Panc1 (cell line): ENCODE results near the gene MARCKSL1. TPM values are rescaled to one million over a fixed set of nuclear protein-coding genes. Genes with fewer than 3 reads are reported as not detected.
"Not testable (repeated sequence)": the region's sequence is repeated elsewhere in the genome, so short reads cannot be mapped to it uniquely, and the experiment has no call there.

ENCODE experiments used
- ATAC-seq: fragments of 200-7000 bp; cut with Tn5 transposase; 2 replicates; pipeline ENCODE4 v1.9.1; 2020; ENCODE audit warnings: mild to moderate bottlenecking, moderate library complexity
- BruUV-seq: library from RNA; stranded (reverse); fragments of 400-500 nt; replicated peaks from 2 replicates; lab custom pipeline; 2021; lab: Mats Ljungman, UMichigan
- CTCF ChIA-PET: fragments of 300-600 bp; sonication (Branson Sonifier 250); formaldehyde crosslinking; loops from one replicate; lab custom pipeline; 2022; ENCODE audit warnings: antibody characterized with exemption; lab: Charles Lee
- POLR2A ChIA-PET: fragments of 300-600 bp; sonication (Branson Sonifier 250); formaldehyde crosslinking; loops from one replicate; lab custom pipeline; 2022; ENCODE audit warnings: antibody characterized with exemption; lab: Charles Lee
- DNase-seq: peaks from one replicate; pipeline ENCODE4 v3.0.0-alpha.2; 2010; ENCODE audit warnings: low read depth, low spot score
- H3K27ac ChIP-seq: 2 replicates; pipeline ENCODE4 v1.5.1; 2011; ENCODE audit warnings: mild to moderate bottlenecking, low read length, inconsistent platforms
- H3K27me3 ChIP-seq: fragments of 200-500 bp; sonication (Bioruptor generic); 2 replicates; pipeline ENCODE4 v1.6.0; 2014; ENCODE audit warnings: low read length, inconsistent platforms; ENCODE audit not compliant: control insufficient read depth, insufficient read depth
- H3K36me3 ChIP-seq: fragments of 200-500 bp; sonication (Bioruptor generic); 2 replicates; pipeline ENCODE4 v1.5.1; 2014; ENCODE audit warnings: inconsistent platforms, mild to moderate bottlenecking, low read length, moderate library complexity; ENCODE audit not compliant: control insufficient read depth, insufficient read depth
- H3K4me1 ChIP-seq: 2 replicates; pipeline ENCODE4 v1.5.1; 2011; ENCODE audit warnings: inconsistent platforms, mild to moderate bottlenecking, low read length, moderate library complexity; ENCODE audit not compliant: control insufficient read depth, insufficient read depth
- H3K4me3 ChIP-seq, 2 experiments: 2 replicates each; pipeline ENCODE4 v1.5.1; 2011 to 2012; ENCODE audit warnings: low read depth in 2 of 2, low read length in 2 of 2, mild to moderate bottlenecking in 2 of 2, inconsistent platforms in 1 of 2, moderate library complexity in 1 of 2
- H3K9me3 ChIP-seq: fragments of 200-500 bp; sonication (Bioruptor generic); 2 replicates; pipeline ENCODE4 v1.5.1; 2014; ENCODE audit warnings: low read depth, mild to moderate bottlenecking, inconsistent platforms, low read length, moderate library complexity; ENCODE audit not compliant: control insufficient read depth, insufficient read depth
- POLR2AphosphoS5 ChIP-seq: IDR thresholded peaks from 2 replicates; pipeline ENCODE4 v1.6.1; 2012; ENCODE audit warnings: mild to moderate bottlenecking, low read depth, low read length, moderate library complexity
- SIN3A ChIP-seq: IDR thresholded peaks from 2 replicates; pipeline ENCODE4 v1.6.1; 2012; ENCODE audit warnings: low read depth, mild to moderate bottlenecking, low read length, moderate library complexity, borderline replicate concordance; ENCODE audit not compliant: insufficient read depth
- TCF7L2 ChIP-seq: IDR thresholded peaks from 2 replicates; pipeline ENCODE4 v1.6.1; 2011; ENCODE audit warnings: mild to moderate bottlenecking, low read depth, low read length, inconsistent platforms
- in situ Hi-C: cut with HindIII; loops from 2 replicates; pipeline ENCODE4 v1.10.0; 2016; ENCODE audit warnings: low sequenced_read_pairs, low pct_unique_long_range_greater_than_20kb
- intact Hi-C: fragments of 100-400 bp; cut with micrococcal nuclease; formaldehyde crosslinking; loops from one replicate; pipeline ENCODE4 v1.10.0; 2022; ENCODE audit not compliant: unreplicated experiment
- total RNA-seq: library from RNA; stranded (reverse); gene quantifications from one replicate; pipeline ENCODE4 v1.2.1, GENCODE V29; 2021; ENCODE audit not compliant: unreplicated experiment
- TF ChIP-seq, protein P1 (sequence below), 2 experiments: IDR thresholded peaks; 2 replicates each; pipeline ENCODE4 v1.6.1; 2011 to 2012; ENCODE audit warnings: low read depth in 2 of 2, control low read depth in 1 of 2, low read length in 1 of 2, mild to moderate bottlenecking in 1 of 2, moderate library complexity in 1 of 2; ENCODE audit not compliant: insufficient read depth in 1 of 2
- TF ChIP-seq, protein P2 (sequence below): fragments of 450-650 bp; IDR thresholded peaks from 2 replicates; pipeline ENCODE4 v1.5.1; 2017; ENCODE audit warnings: mild to moderate bottlenecking

Gene MARCKSL1
- total RNA-seq, 1 experiment from 2014 or later: 176 TPM

DNA sequence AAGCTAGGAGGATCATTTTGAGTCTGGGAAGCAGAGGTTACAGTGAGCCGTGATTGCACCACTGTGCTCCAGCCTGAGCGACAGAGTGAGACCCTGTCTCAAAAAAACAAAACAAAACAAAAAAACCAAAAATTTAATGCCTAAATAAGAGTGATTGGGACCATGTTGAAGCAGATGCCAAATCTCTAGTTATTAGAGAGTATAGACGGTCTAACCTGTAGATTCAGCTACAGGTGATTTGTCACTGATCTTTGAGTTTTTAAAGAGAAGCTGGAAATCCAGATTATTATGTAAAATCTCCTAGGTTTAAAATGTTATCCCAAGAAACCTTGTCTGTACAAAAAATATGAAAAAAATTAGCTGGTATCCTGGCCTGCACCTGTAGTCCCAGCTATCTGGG lies 32.7 kb downstream of the MARCKSL1 start:
- Histone ChIP-seq H3K9me3 (0 out of 2 replicates have a peak, but pooled peaks cover 3% of the 10 kb centered on the region), H3K27me3 (no peaks in the 10 kb centered on the region), H3K36me3 (peaks cover 10% of the 10 kb centered on the region), H3K4me1 (no peaks in the 10 kb centered on the region), H3K27ac (no peak overlapping the region), H3K4me3 (no peak overlapping the region)
- no peak for ATAC-seq
- ChIA-PET CTCF (no interaction called here), POLR2A (no interaction called here)
- intact Hi-C loops (no loop called here), in situ Hi-C loops (no loop called here)
- BruUV-seq: no TSS peak
- TF ChIP-seq, protein P1, sequence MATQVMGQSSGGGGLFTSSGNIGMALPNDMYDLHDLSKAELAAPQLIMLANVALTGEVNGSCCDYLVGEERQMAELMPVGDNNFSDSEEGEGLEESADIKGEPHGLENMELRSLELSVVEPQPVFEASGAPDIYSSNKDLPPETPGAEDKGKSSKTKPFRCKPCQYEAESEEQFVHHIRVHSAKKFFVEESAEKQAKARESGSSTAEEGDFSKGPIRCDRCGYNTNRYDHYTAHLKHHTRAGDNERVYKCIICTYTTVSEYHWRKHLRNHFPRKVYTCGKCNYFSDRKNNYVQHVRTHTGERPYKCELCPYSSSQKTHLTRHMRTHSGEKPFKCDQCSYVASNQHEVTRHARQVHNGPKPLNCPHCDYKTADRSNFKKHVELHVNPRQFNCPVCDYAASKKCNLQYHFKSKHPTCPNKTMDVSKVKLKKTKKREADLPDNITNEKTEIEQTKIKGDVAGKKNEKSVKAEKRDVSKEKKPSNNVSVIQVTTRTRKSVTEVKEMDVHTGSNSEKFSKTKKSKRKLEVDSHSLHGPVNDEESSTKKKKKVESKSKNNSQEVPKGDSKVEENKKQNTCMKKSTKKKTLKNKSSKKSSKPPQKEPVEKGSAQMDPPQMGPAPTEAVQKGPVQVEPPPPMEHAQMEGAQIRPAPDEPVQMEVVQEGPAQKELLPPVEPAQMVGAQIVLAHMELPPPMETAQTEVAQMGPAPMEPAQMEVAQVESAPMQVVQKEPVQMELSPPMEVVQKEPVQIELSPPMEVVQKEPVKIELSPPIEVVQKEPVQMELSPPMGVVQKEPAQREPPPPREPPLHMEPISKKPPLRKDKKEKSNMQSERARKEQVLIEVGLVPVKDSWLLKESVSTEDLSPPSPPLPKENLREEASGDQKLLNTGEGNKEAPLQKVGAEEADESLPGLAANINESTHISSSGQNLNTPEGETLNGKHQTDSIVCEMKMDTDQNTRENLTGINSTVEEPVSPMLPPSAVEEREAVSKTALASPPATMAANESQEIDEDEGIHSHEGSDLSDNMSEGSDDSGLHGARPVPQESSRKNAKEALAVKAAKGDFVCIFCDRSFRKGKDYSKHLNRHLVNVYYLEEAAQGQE (IDR thresholded peaks at IDR 0.05; ENCODE audit: insufficient read depth in 1 of 2, low read depth in 2 of 2, low read length in 1 of 2): no peak
- TF ChIP-seq, protein P2, sequence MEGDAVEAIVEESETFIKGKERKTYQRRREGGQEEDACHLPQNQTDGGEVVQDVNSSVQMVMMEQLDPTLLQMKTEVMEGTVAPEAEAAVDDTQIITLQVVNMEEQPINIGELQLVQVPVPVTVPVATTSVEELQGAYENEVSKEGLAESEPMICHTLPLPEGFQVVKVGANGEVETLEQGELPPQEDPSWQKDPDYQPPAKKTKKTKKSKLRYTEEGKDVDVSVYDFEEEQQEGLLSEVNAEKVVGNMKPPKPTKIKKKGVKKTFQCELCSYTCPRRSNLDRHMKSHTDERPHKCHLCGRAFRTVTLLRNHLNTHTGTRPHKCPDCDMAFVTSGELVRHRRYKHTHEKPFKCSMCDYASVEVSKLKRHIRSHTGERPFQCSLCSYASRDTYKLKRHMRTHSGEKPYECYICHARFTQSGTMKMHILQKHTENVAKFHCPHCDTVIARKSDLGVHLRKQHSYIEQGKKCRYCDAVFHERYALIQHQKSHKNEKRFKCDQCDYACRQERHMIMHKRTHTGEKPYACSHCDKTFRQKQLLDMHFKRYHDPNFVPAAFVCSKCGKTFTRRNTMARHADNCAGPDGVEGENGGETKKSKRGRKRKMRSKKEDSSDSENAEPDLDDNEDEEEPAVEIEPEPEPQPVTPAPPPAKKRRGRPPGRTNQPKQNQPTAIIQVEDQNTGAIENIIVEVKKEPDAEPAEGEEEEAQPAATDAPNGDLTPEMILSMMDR: no peak
- TF ChIP-seq POLR2AphosphoS5 (no peak), SIN3A (no peak), TCF7L2 (no peak)
- DNase-seq: no peak

DNA sequence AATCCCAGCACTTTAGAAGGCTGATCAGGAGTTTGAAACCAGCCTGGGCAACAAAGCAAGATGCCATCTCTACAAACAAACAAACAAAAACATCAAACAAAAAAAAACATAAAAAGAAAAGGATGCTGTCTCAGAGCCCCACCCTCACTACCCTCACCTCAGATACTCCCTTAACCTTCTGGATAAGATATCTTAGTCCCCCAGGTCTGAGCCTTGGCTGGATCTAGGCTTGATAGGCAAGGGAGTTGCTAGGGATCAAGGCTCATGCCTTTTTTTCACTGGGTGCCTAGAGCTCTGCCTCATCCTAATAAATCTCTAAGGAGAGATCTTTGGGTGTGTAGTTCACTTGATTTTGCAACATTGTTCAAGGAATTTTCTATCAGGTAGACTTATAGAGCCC lies 36.7 kb downstream of the MARCKSL1 start:
- no peak for TF ChIP-seq TCF7L2
- no peak for TF ChIP-seq SIN3A
- no peak for DNase-seq
- Histone ChIP-seq H3K9me3 (no peaks in the 10 kb centered on the region), H3K36me3 (peaks cover 3% of the 10 kb centered on the region), H3K27ac (no peak overlapping the region), H3K4me1 (no peaks in the 10 kb centered on the region), H3K27me3 (no peaks in the 10 kb centered on the region), H3K4me3 (no peak overlapping the region)
- in situ Hi-C loops (no loop called here), intact Hi-C loops (no loop called here)
- ChIA-PET POLR2A (interaction anchor here (0.6 kb wide), 1 partner anchor 55 kb away, joined by 3 read pairs; no protein-coding TSS in a partner anchor), CTCF (no interaction called here)
- no TSS peak for BruUV-seq
- no peak for ATAC-seq

DNA sequence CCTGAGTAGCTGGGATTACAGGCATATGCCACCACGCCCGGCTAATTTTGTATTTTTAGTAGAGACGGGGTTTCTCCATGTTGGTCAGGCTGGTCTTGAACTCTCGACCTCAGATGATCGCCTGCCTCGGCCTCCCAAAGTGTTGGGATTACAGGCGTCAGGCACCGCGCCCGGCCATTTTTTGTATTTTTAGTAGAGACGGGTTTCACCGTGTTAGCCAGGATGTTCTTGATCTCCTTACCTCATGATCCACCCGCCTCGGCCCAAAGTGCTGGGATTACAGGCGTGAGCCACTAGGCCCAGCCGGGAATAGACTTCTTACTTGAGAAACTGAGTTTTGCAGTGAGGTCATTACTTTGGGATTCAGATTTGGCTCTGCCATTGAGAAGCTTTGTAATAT lies 37.8 kb downstream of the MARCKSL1 start:
- H3K27me3 ChIP-seq, H3K4me1 ChIP-seq, intact Hi-C loops, in situ Hi-C loops, H3K36me3 ChIP-seq, POLR2A ChIA-PET, H3K9me3 ChIP-seq, BruUV-seq, H3K4me3 ChIP-seq, H3K27ac ChIP-seq, ATAC-seq, DNase-seq: not testable (repeated sequence)
- CTCF ChIA-PET: interaction anchor here (0.6 kb wide), 1 partner anchor 97 kb away, joined by 3 read pairs; no protein-coding TSS in a partner anchor
